ENCODE data around the gene TMEM19. TPM values are rescaled to one million over a fixed set of nuclear protein-coding genes. Genes with fewer than 3 reads are reported as not detected.

Gene TMEM19
- total RNA-seq, 1 experiment from 2014 or later = 14.3 TPM

GRCh38 chr12:71663561-71664410 is 22.1 kb upstream of the TMEM19 start, which contains the start of the genes THAP2 and ZFC3H1:
Gene THAP2, plus strand, starts transcription at chr12:71664301. Its CDS starts 209 bp downstream, at chr12:71664510.
Gene ZFC3H1, minus strand, starts transcription at chr12:71663848. Its CDS starts 238 bp downstream, at chr12:71663610.
- H3F3A ChIP-seq (ENCODE audit: low read length, unreplicated experiment) = no peaks in the 10 kb centered on the region
- CTCF ChIA-PET = interaction anchor here (0.6 to 1.5 kb wide), 3 partner anchors 22 to 83 kb away, joined by 3 to 6 read pairs (median 5); partner anchors contain the start of gene TMEM19
- DNase-seq = peak; percentile 99
- POLR2A ChIA-PET (ENCODE audit: unreplicated experiment) = interaction anchor here (0.6 to 0.8 kb wide), 5 partner anchors 11 to 633 kb away, joined by 3 to 8 read pairs (median 4); no protein-coding TSS in a partner anchor
- H3K9me2 ChIP-seq (replicated peaks; ENCODE audit: low read length) = no peaks in the 10 kb centered on the region
- peaks cover 20% of the 10 kb centered on the region for H3K36me3 ChIP-seq (ENCODE audit: low read depth, low read length)
- H4K20me1 ChIP-seq (ENCODE audit: low read length) = peaks cover 18% of the 10 kb centered on the region
- H3K4me2 ChIP-seq (ENCODE audit: low read length) = peak within 1 kb of the TSS; percentile 97
- peak within 1 kb of the TSS; percentile 87 for H3K27ac ChIP-seq (ENCODE audit: low read length)
- peaks cover 70% of the 10 kb centered on the region for H3K79me2 ChIP-seq (ENCODE audit: low read length)
- peak within 1 kb of the TSS; percentile 95 for H3K9ac ChIP-seq (ENCODE audit: low read length)
- H2AFZ ChIP-seq (ENCODE audit: low read length) = peak within 1 kb of the TSS; percentile 94
- H3K4me1 ChIP-seq (ENCODE audit: insufficient read depth, low read length) = peaks cover 18% of the 10 kb centered on the region
- intact Hi-C loops (cut with micrococcal nuclease) = loop anchor here (1.0 to 2.0 kb wide), 3 partner anchors 23 to 91 kb away; partner anchors contain the start of genes RAB21 and TMEM19
- no TSS peak for BruUV-seq (replicated peaks)
- no peaks in the 10 kb centered on the region for H3K9me3 ChIP-seq (ENCODE audit: low read length)
- H3K4me3 ChIP-seq (ENCODE audit: low read length) = peak within 1 kb of the TSS; percentile 95
- ATAC-seq = peak; percentile 87
- TF ChIP-seq EZH2 (IDR thresholded peaks at IDR 0.05; ENCODE audit: low read length, unreplicated experiment) = no peak
- no peak for TF ChIP-seq EZH2phosphoT487 (IDR thresholded peaks at IDR 0.05; ENCODE audit: borderline replicate concordance, low read length)
- TF ChIP-seq CTCF (conservative IDR thresholded peaks at IDR 0.05; ENCODE audit: low read depth, low read length) = peak; percentile 48
- H3K27me3 ChIP-seq (ENCODE audit: low read length) = no peaks in the 10 kb centered on the region

- no peaks in the 10 kb centered on the region for H3F3A ChIP-seq (ENCODE audit: low read length, unreplicated experiment)
- intact Hi-C loops (cut with micrococcal nuclease) = loop anchor here (1.0 kb wide), 1 partner anchor 83 kb away; no protein-coding TSS in a partner anchor
- peaks cover 62% of the 10 kb centered on the region for H3K79me2 ChIP-seq (ENCODE audit: low read length)
- H3K4me3 ChIP-seq (ENCODE audit: low read length) = peak overlapping the region; percentile 95
- H3K27me3 ChIP-seq (ENCODE audit: low read length) = no peaks in the 10 kb centered on the region
- CTCF ChIA-PET = interaction anchor here (0.6 to 1.5 kb wide), 2 partner anchors 28 to 82 kb away, joined by 3 to 6 read pairs; no protein-coding TSS in a partner anchor
- ATAC-seq (peak; percentile 18), DNase-seq (no peak)
- H3K9ac ChIP-seq (ENCODE audit: low read length) = peak overlapping the region; percentile 95
- peaks cover 12% of the 10 kb centered on the region; the same call in 1 of the 2 replicates for H3K36me3 ChIP-seq (ENCODE audit: low read depth, low read length)
- POLR2A ChIA-PET (ENCODE audit: unreplicated experiment) = interaction anchor here (0.6 to 0.8 kb wide), 4 partner anchors 10 to 45 kb away, joined by 3 to 8 read pairs (median 4); no protein-coding TSS in a partner anchor
- BruUV-seq (replicated peaks) = TSS peak; percentile 71
- peak overlapping the region; percentile 97 for H3K4me2 ChIP-seq (ENCODE audit: low read length)
- peaks cover 18% of the 10 kb centered on the region for H3K4me1 ChIP-seq (ENCODE audit: insufficient read depth, low read length)
- peaks cover 18% of the 10 kb centered on the region for H4K20me1 ChIP-seq (ENCODE audit: low read length)
- TF ChIP-seq CTCF (conservative IDR thresholded peaks at IDR 0.05; ENCODE audit: low read depth, low read length) = no peak
- TF ChIP-seq EZH2phosphoT487 (IDR thresholded peaks at IDR 0.05; ENCODE audit: borderline replicate concordance, low read length) = no peak
- TF ChIP-seq EZH2 (IDR thresholded peaks at IDR 0.05; ENCODE audit: low read length, unreplicated experiment) = no peak
- no peaks in the 10 kb centered on the region for H3K9me2 ChIP-seq (replicated peaks; ENCODE audit: low read length)
- H2AFZ ChIP-seq (ENCODE audit: low read length) = peak overlapping the region; percentile 94
- H3K9me3 ChIP-seq (ENCODE audit: low read length) = no peaks in the 10 kb centered on the region
- peak overlapping the region; percentile 87 for H3K27ac ChIP-seq (ENCODE audit: low read length)
Measured at GRCh38 chr12:71664411-71665089, 21.3 kb upstream of the TMEM19 start.

Measured in PC-3 (cell line).